22Rv1 (cell line): Measurements from ENCODE around the gene RSRC2.

Experiments
- CTCF ChIP-seq: fragments of 450-650 bp; IDR thresholded peaks from 2 replicates; pipeline ENCODE4 v1.5.1; 2017; ENCODE audit warnings: mild to moderate bottlenecking
- ZFX ChIP-seq: fragments of 450-650 bp; IDR thresholded peaks from 2 replicates; pipeline ENCODE4 v1.6.1; 2017; ENCODE audit warnings: antibody characterized with exemption, borderline replicate concordance

GRCh38 chr12:122558745-122559641 lies 32.3 kb upstream of the RSRC2 start:
- TF ChIP-seq CTCF (no peak), ZFX (no peak)
